ENCODE data around the gene OOSP4B. TPM values are rescaled to one million over a fixed set of nuclear protein-coding genes. Genes with fewer than 3 reads are reported as not detected.
"Not testable (repeated sequence)": the region's sequence is repeated elsewhere in the genome, so short reads cannot be mapped to it uniquely, and the experiment has no call there.

Gene OOSP4B
- polyA plus RNA-seq, 1 of the 3 experiments (the other 2 are of a cell fraction) = not detected

- TF ChIP-seq CTCF (IDR thresholded peaks at IDR 0.05) = no peak
Observed at GRCh38 chr11:59973097-59973496, 43.9 kb upstream of the OOSP4B start (continued).

GRCh38 chr11:59981106-59981770 is 35.7 kb upstream of the OOSP4B start:
- no peak for DNase-seq
- H3K4me1 ChIP-seq (ENCODE audit: control insufficient read depth in 1 of 2, insufficient read depth in 2 of 2, low read depth in 1 of 2, low read length in 1 of 2) = no peaks in the 10 kb centered on the region
- no peak overlapping the region for H2AFZ ChIP-seq (ENCODE audit: low read depth)
- no peak overlapping the region for H3K4me2 ChIP-seq
- H3K27ac ChIP-seq (ENCODE audit: low read depth in 2 of 2, low read length in 1 of 2) = no peak overlapping the region
- no peak overlapping the region for H3K9ac ChIP-seq
- no peaks in the 10 kb centered on the region for H4K20me1 ChIP-seq (ENCODE audit: insufficient read depth)
- H3F3A ChIP-seq (replicated peaks; ENCODE audit: insufficient read depth) = no peaks in the 10 kb centered on the region
- ChIA-PET POLR2A (no interaction called here), CTCF (interaction anchor here (1.2 kb wide), 1 partner anchor 15 kb away, joined by 3 read pairs; no protein-coding TSS in a partner anchor)
- H3K36me3 ChIP-seq (replicated peaks in 1 of 2; ENCODE audit: control insufficient read depth in 1 of 2, insufficient read depth in 2 of 2, low read length in 1 of 2) = no peaks in the 10 kb centered on the region
- no peaks in the 10 kb centered on the region for H3K9me3 ChIP-seq
- no peaks in the 10 kb centered on the region for H3K79me2 ChIP-seq (ENCODE audit: insufficient read depth)
- 53% methylated on average over 4 of the region's 4 CpGs for WGBS (ENCODE audit: low lambda C conversion rate)
- no peaks in the 10 kb centered on the region for H3K9me2 ChIP-seq
- no peak overlapping the region for H3K4me3 ChIP-seq (ENCODE audit: low read depth in 2 of 2, low read length in 1 of 2)
- TF ChIP-seq TAF1 (IDR thresholded peaks at IDR 0.05; ENCODE audit: borderline replicate concordance, low read depth, low read length) = no peak
- TF ChIP-seq MAX (IDR thresholded peaks at IDR 0.05; ENCODE audit: low read depth) = no peak
- no peak for TF ChIP-seq RXRA (IDR thresholded peaks at IDR 0.05; ENCODE audit: borderline replicate concordance, low read depth)
- TF ChIP-seq MXI1 (IDR thresholded peaks at IDR 0.05; ENCODE audit: low read depth, low read length) = no peak
- TF ChIP-seq USF1 (IDR thresholded peaks at IDR 0.05; ENCODE audit: borderline replicate concordance, low read depth) = no peak
- TF ChIP-seq USF2 (IDR thresholded peaks at IDR 0.05; ENCODE audit: borderline replicate concordance, low read depth, low read length) = no peak
- no peak for TF ChIP-seq FOSL2 (IDR thresholded peaks at IDR 0.05; ENCODE audit: borderline replicate concordance, low read depth)
- no peak for TF ChIP-seq FOXM1 (IDR thresholded peaks at IDR 0.05; ENCODE audit: low read depth)
- no peak for TF ChIP-seq EZH2phosphoT487 (IDR thresholded peaks at IDR 0.05; ENCODE audit: borderline replicate concordance, low read depth)
- no peak for TF ChIP-seq JUND (IDR thresholded peaks at IDR 0.05)
- no peak for TF ChIP-seq RAD21 (IDR thresholded peaks at IDR 0.05; ENCODE audit: low read length)
- no peak for TF ChIP-seq RCOR1 (IDR thresholded peaks at IDR 0.05; ENCODE audit: low read length)
- no peak for TF ChIP-seq NFIC (IDR thresholded peaks at IDR 0.05; ENCODE audit: borderline replicate concordance)
- no peaks in the 10 kb centered on the region for H3K27me3 ChIP-seq (ENCODE audit: insufficient read depth)

GRCh38 chr11:59982037-59982436 is 34.9 kb upstream of the OOSP4B start:
- H3K79me2 ChIP-seq (ENCODE audit: insufficient read depth); H3K9ac ChIP-seq; DNase-seq; H3K4me3 ChIP-seq (ENCODE audit: low read depth in 2 of 2, low read length in 1 of 2); H3K9me2 ChIP-seq; H3K36me3 ChIP-seq (replicated peaks in 1 of 2; ENCODE audit: control insufficient read depth in 1 of 2, insufficient read depth in 2 of 2, low read length in 1 of 2); H3K27ac ChIP-seq (ENCODE audit: low read depth in 2 of 2, low read length in 1 of 2); H3K9me3 ChIP-seq; H3K4me2 ChIP-seq; H4K20me1 ChIP-seq (ENCODE audit: insufficient read depth); H3K4me1 ChIP-seq (ENCODE audit: control insufficient read depth in 1 of 2, insufficient read depth in 2 of 2, low read depth in 1 of 2, low read length in 1 of 2); CTCF ChIA-PET; H3K27me3 ChIP-seq (ENCODE audit: insufficient read depth); POLR2A ChIA-PET; H2AFZ ChIP-seq (ENCODE audit: low read depth); H3F3A ChIP-seq (replicated peaks; ENCODE audit: insufficient read depth): not testable (repeated sequence)
- 19% methylated on average over 4 of the region's 4 CpGs for whole genome bisulfite sequencing (ENCODE audit: low lambda C conversion rate)

Measured in SK-N-SH (cell line).